OCI-LY7 (cell line): ENCODE data around the gene GSTM1.

Experiments
- CTCF ChIP-seq: fragments of 200-600 bp; sonication (generic); conservative IDR thresholded peaks from 2 replicates; pipeline ENCODE4 v1.5.1; 2014; ENCODE audit warnings: mild to moderate bottlenecking, antibody characterized with exemption, low read length, moderate library complexity, mixed read lengths
- EZH2phosphoT487 ChIP-seq: fragments of 200-600 bp; sonication (generic); IDR thresholded peaks from 2 replicates; pipeline ENCODE4 v1.6.1; 2018; ENCODE audit warnings: low read depth, borderline replicate concordance, mild to moderate bottlenecking, mixed run types, antibody characterized with exemption, low read length, moderate library complexity, mixed read lengths

- TF ChIP-seq CTCF (no peak), EZH2phosphoT487 (no peak)
Observed at GRCh38 chr1:109641861-109642260, 45.8 kb upstream of the GSTM1 start.
